H1 (cell line): Measurements from ENCODE around the gene NODAL. TPM values are rescaled to one million over a fixed set of nuclear protein-coding genes. Genes with fewer than 3 reads are reported as not detected.
A peak's percentile ranks its signal among the peaks of the same experiment; 100 is the strongest.

Source experiments
- CREB1 ChIP-seq: IDR thresholded peaks from 2 replicates; pipeline ENCODE4 v1.6.1; 2012; ENCODE audit warnings: inconsistent platforms
- EGR1 ChIP-seq: IDR thresholded peaks from 2 replicates; pipeline ENCODE4 v1.6.1; 2011; ENCODE audit warnings: low read depth, low read length, borderline replicate concordance
- GABPA ChIP-seq: IDR thresholded peaks from 2 replicates; pipeline ENCODE4 v1.6.1; 2011; ENCODE audit warnings: mild to moderate bottlenecking, low read length, moderate library complexity, borderline replicate concordance; ENCODE audit not compliant: insufficient read depth
- GTF2F1 ChIP-seq: IDR thresholded peaks from 2 replicates; pipeline ENCODE4 v1.6.1; 2012; ENCODE audit warnings: low read depth, low read length, improper control_type of control experiment, borderline replicate concordance
- HDAC6 ChIP-seq: IDR thresholded peaks from one replicate; pipeline ENCODE4 v1.7.1; 2012; ENCODE audit warnings: low read depth, mild to moderate bottlenecking, inconsistent platforms, low read length, moderate library complexity
- POLR2AphosphoS5 ChIP-seq: IDR thresholded peaks from 2 replicates; pipeline ENCODE4 v1.6.1; 2011; ENCODE audit warnings: low read depth, low read length
- POU5F1 ChIP-seq: IDR thresholded peaks from 2 replicates; pipeline ENCODE4 v1.6.1; 2011; ENCODE audit warnings: low read depth, mild to moderate bottlenecking, low read length, moderate library complexity
- RAD21 ChIP-seq, 2 experiments: IDR thresholded peaks in 1 of 2; conservative IDR thresholded peaks in 1 of 2; 2 replicates each; pipeline ENCODE4 v1.6.1; 2011; ENCODE audit warnings: low read depth in 2 of 2, low read length in 2 of 2, improper control_type of control experiment in 1 of 2, inconsistent platforms in 1 of 2, mild to moderate bottlenecking in 1 of 2, moderate library complexity in 1 of 2
- SP4 ChIP-seq: IDR thresholded peaks from 2 replicates; pipeline ENCODE4 v1.6.1; 2012; ENCODE audit warnings: low read length, inconsistent platforms
- TAF1 ChIP-seq: IDR thresholded peaks from 2 replicates; pipeline ENCODE4 v1.6.1; 2011; ENCODE audit warnings: mild to moderate bottlenecking, low read depth, low read length
- TEAD4 ChIP-seq: IDR thresholded peaks from 2 replicates; pipeline ENCODE4 v1.6.1; 2012; ENCODE audit warnings: low read depth, low read length, inconsistent platforms, mixed read lengths
- polyA plus RNA-seq, 7 experiments: library from polyadenylated mRNA; depleted of rRNA in 3 of 7; stranded (reverse) in 5 of 7; unstranded in 2 of 7; fragments of >200 nt in 5 of 7; fragments of 200-250 nt in 2 of 7; gene quantifications; 1 replicate in 5 of 7; 2 replicates in 1 of 7; 4 replicates in 1 of 7; pipeline versions ENCODE4 v1.2.1 to v1.2.3, GENCODE V29; 2011 to 2013; ENCODE audit warnings: missing spikeins in 2 of 7, mixed read lengths in 2 of 7
- total RNA-seq: library from RNA; stranded (reverse); fragmentation: NEBNext Ultra II Directional; extraction: Animal tissue kit (Norgen Biotek cat#: 25700); gene quantifications from 2 replicates; pipeline ENCODE4 v1.2.1, GENCODE V29; 2021
- TF ChIP-seq, protein P1 (sequence below): IDR thresholded peaks from 2 replicates; pipeline ENCODE4 v1.6.1; 2012; ENCODE audit warnings: inconsistent platforms
- TF ChIP-seq, protein P2 (sequence below), 3 experiments: IDR thresholded peaks; 1 replicate in 2 of 3; 2 replicates in 1 of 3; pipeline versions ENCODE4 v1.5.1 to v1.6.1; 2011; ENCODE audit warnings: low read length in 3 of 3, mild to moderate bottlenecking in 3 of 3, inconsistent platforms in 2 of 3, low read depth in 1 of 3, moderate library complexity in 1 of 3; ENCODE audit not compliant: insufficient read depth in 1 of 3; ENCODE audit errors: control extremely low read depth in 1 of 3

The NODAL gene
- total and polyA plus RNA-seq, 2 of the 8 experiments (the other 6 are each of a cell fraction or from before 2014, with no cell fraction given), result 2.0 to 7.3 TPM

DNA sequence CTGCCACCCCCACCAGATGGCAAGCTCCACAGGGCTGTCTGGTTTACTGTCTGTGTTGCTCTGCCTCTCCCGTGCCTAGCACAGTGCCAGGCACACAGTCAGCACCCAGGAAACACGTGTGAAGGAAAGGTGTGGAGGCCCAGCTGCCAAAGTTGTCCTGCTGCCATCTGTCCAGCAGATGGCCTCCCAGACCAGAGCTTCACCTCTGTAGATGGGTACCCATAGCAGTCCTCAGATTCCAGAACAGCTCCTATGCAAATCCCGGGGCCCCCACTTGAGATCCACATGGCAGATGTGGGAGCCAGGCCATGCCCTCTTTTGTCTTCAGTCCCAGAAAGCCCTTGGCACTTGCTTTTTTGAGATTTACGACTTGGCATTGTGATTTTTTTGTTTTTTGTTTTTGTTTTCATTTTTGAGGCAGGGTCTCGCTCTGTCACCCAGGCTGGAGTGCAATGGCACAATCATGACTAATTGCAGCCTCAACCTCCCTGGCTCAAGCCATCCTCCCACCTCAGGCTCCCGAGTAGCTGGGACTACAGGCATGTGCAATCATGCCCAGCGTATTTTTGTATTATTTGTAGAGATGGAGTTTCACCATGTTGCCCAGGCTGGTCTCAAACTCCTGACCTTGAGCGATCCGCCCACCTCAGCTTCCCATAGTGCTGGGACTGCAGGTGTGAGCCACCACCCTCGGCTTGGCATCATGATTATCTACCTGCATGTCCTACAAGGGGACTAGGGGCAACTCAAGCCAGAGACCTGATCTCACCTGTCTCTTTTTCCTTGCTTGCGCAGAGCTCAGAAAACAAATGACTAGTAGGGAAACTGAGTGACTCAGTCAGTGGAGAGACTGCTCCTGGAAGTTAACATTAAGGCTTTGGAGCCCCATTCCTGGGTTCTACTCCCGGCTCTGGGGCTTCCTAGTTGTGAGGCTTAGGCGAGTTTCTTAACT is 20.2 kb upstream of the NODAL start (continued):
- 0 out of 2 replicates have a peak, but pooled peaks have one; percentile 12 for TF ChIP-seq TEAD4
- no peak for TF ChIP-seq SP4
- TF ChIP-seq, protein P1, sequence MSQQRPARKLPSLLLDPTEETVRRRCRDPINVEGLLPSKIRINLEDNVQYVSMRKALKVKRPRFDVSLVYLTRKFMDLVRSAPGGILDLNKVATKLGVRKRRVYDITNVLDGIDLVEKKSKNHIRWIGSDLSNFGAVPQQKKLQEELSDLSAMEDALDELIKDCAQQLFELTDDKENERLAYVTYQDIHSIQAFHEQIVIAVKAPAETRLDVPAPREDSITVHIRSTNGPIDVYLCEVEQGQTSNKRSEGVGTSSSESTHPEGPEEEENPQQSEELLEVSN, result 0 out of 2 replicates have a peak, but pooled peaks have one; percentile 30
- no peak for TF ChIP-seq EGR1
- no peak for TF ChIP-seq POU5F1
- no peak for TF ChIP-seq CREB1
- peak; percentile 98 to 100 for TF ChIP-seq RAD21 (IDR thresholded peaks at IDR 0.05 in 1 of 2, conservative IDR thresholded peaks at IDR 0.05 in 1 of 2; ENCODE audit: low read depth in 2 of 2, low read length in 2 of 2)
- TF ChIP-seq, protein P2, sequence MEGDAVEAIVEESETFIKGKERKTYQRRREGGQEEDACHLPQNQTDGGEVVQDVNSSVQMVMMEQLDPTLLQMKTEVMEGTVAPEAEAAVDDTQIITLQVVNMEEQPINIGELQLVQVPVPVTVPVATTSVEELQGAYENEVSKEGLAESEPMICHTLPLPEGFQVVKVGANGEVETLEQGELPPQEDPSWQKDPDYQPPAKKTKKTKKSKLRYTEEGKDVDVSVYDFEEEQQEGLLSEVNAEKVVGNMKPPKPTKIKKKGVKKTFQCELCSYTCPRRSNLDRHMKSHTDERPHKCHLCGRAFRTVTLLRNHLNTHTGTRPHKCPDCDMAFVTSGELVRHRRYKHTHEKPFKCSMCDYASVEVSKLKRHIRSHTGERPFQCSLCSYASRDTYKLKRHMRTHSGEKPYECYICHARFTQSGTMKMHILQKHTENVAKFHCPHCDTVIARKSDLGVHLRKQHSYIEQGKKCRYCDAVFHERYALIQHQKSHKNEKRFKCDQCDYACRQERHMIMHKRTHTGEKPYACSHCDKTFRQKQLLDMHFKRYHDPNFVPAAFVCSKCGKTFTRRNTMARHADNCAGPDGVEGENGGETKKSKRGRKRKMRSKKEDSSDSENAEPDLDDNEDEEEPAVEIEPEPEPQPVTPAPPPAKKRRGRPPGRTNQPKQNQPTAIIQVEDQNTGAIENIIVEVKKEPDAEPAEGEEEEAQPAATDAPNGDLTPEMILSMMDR (IDR thresholded peaks at IDR 0.05; ENCODE audit: control extremely low read depth in 1 of 3, insufficient read depth in 1 of 3, low read depth in 1 of 3, low read length in 3 of 3), result peak; percentile 95
- peak; percentile 53; the same call in 1 of the 2 replicates for TF ChIP-seq GABPA
- no peak for TF ChIP-seq HDAC6
- TF ChIP-seq GTF2F1, result no peak
- TF ChIP-seq POLR2AphosphoS5, result no peak
- TF ChIP-seq TAF1, result no peak
